Stomach (tissue), 19 donors: ENCODE data around the gene SMARCA4. TPM values are rescaled to one million over a fixed set of nuclear protein-coding genes. Genes with fewer than 3 reads are reported as not detected.

Experiments
- DNase-seq, 2 donors: peaks; one replicate each; pipeline versions ENCODE4 v3.0.0 to v3.0.0-alpha.2; 2013 to 2019
- H3K27ac ChIP-seq, 5 donors: fragments of 200-600 bp in 4 of 5; sonication (generic) in 4 of 5; one replicate each; pipeline ENCODE4 v1.5.1; 2013 to 2019; ENCODE audit warnings: mild to moderate bottlenecking in 1 of 5, moderate library complexity in 1 of 5
- H3K27me3 ChIP-seq, 3 donors: fragments of 200-600 bp; sonication (generic); one replicate each; pipeline ENCODE4 v1.5.1; 2017 to 2019; ENCODE audit warnings: mixed run types in 1 of 3
- H3K36me3 ChIP-seq, 4 donors: fragments of 200-600 bp; sonication (generic); 1 replicate in 3 of 4; 2 replicates in 1 of 4; pipeline ENCODE4 v1.5.1; 2016 to 2019
- H3K4me1 ChIP-seq, 4 donors: fragments of 200-600 bp; sonication (generic); one replicate each; pipeline ENCODE4 v1.5.1; 2016 to 2019
- H3K4me3 ChIP-seq, 4 donors: fragments of 200-600 bp; sonication (generic) in 3 of 4; one replicate each; pipeline ENCODE4 v1.5.1; 2016 to 2019; ENCODE audit warnings: mild to moderate bottlenecking in 1 of 4
- H3K9me3 ChIP-seq, 4 donors: fragments of 200-600 bp; sonication (generic); one replicate each; pipeline ENCODE4 v1.5.1; 2016 to 2019
- CTCF ChIP-seq, 7 experiments: fragments of 450-650 bp in 4 of 7; fragments of 200-600 bp in 3 of 7; sonication (generic) in 3 of 7; IDR thresholded peaks; one replicate each; pipeline ENCODE4 v1.5.1; 2016 to 2019; ENCODE audit warnings: antibody characterized with exemption in 7 of 7, control low read depth in 2 of 7, mild to moderate bottlenecking in 1 of 7
- EP300 ChIP-seq: sonication (generic); formaldehyde crosslinking; IDR thresholded peaks from one replicate; pipeline ENCODE4 v1.6.1; 2017; ENCODE audit warnings: antibody characterized with exemption
- POLR2A ChIP-seq, 4 donors: fragments of 450-650 bp; IDR thresholded peaks; one replicate each; pipeline ENCODE4 v1.6.1; 2016; ENCODE audit warnings: antibody characterized with exemption in 4 of 4, control low read depth in 2 of 4, mild to moderate bottlenecking in 1 of 4, moderate library complexity in 1 of 4
- POLR2AphosphoS5 ChIP-seq, 3 donors: sonication (generic); formaldehyde crosslinking; IDR thresholded peaks; one replicate each; pipeline ENCODE4 v1.6.1; 2016; ENCODE audit warnings: antibody characterized with exemption in 3 of 3
- WGBS, 5 donors: extraction: QIAGEN DNeasy Blood & Tissue Kit in 3 of 5; methylation state at CpG; one replicate each; pipeline versions ENCODE4 v1.1.5 to v1.1.7; 2013 to 2018; 5-methylcytosine and 5-hydroxymethylcytosine counted together
- intact Hi-C: fragments of 100-400 bp; cut with DNase I; formaldehyde crosslinking; loops from one replicate; pipeline ENCODE4 v1.15.1; 2023; ENCODE audit warnings: low total_unique reads
- long read RNA-seq, 10 donors: transcript quantifications; one replicate each; lab custom pipeline, GENCODE V29; 2026
- polyA plus RNA-seq, 3 donors: library from polyadenylated mRNA; stranded (reverse); fragments of 200-250 nt; gene quantifications; one replicate each; pipeline ENCODE4 v1.2.3, GENCODE V29; 2013
- total RNA-seq, 5 donors: library from RNA; depleted of rRNA; stranded (reverse); fragments of >200 nt; gene quantifications; one replicate each; pipeline versions ENCODE4 v1.1.0 to v1.2.3, GENCODE V29; 2014 to 2016
- donor health status: healthy with polysubstance abuse.
- donor health status: Bipolar disorder and iron deficiency.
- donor health status: healthy.

SMARCA4 gene
- 100 to 1,000 TPM in 1 of 5 donors, 10 to 100 TPM in 4; 28.6 to 158 (median 74.5) TPM for total RNA-seq
- 10 to 100 TPM; 41.5 to 77.2 (median 47.4) TPM for polyA plus RNA-seq
- long read RNA-seq, donor 1, result 0 reads
- long read RNA-seq, donor 2, partial matches to known transcripts, result 5 of 6 reads
- long read RNA-seq, donor 2, other reads (novel, unspliced or antisense), result 0 of 6 reads
- long read RNA-seq, donor 3, partial matches to known transcripts, result 0 of 1 reads
- long read RNA-seq, donor 3, other reads (novel, unspliced or antisense), result 0 of 1 reads
- long read RNA-seq, donor 4, result 0 reads
- long read RNA-seq, donor 5, partial matches to known transcripts, result 0 of 2 reads
- long read RNA-seq, donor 5, other reads (novel, unspliced or antisense), result 0 of 2 reads
- long read RNA-seq, donor 6, partial matches to known transcripts, result 0 of 7 reads
- long read RNA-seq, donor 6, other reads (novel, unspliced or antisense), result 0 of 7 reads
- long read RNA-seq, donor 7, partial matches to known transcripts, result 26 of 26 reads
- long read RNA-seq, donor 7, other reads (novel, unspliced or antisense), result 0 of 26 reads
- long read RNA-seq, donor 8, partial matches to known transcripts, result 0 of 1 reads
- long read RNA-seq, donor 8, other reads (novel, unspliced or antisense), result 0 of 1 reads
- long read RNA-seq, donor 9, partial matches to known transcripts, result 0 of 2 reads
- long read RNA-seq, donor 9, other reads (novel, unspliced or antisense), result 0 of 2 reads
- long read RNA-seq, donor 10, result 0 reads

- TF ChIP-seq CTCF (IDR thresholded peaks at IDR 0.05), result no peak
- no peak for TF ChIP-seq EP300
- TF ChIP-seq POLR2A (IDR thresholded peaks at IDR 0.05), result peak in 2 of 4 donors; percentile 72 to 91
- TF ChIP-seq POLR2AphosphoS5 (IDR thresholded peaks at IDR 0.05), result peak; percentile 95 to 98 (median 97)
- 0 to 1% (median 0%) methylated on average over 5 to 99 of the region's 100 CpGs for WGBS, 5 donors
- Histone ChIP-seq H3K36me3 (no peaks in the 10 kb centered on the region), H3K4me3 (peak within 1 kb of the TSS; percentile 81 to 91 (median 90)), H3K9me3 (no peaks in the 10 kb centered on the region), H3K27me3 (no peaks in the 10 kb centered on the region), H3K4me1 (peaks cover 15 to 47% (median 33%) of the 10 kb centered on the region in 4 donors), H3K27ac (peak within 1 kb of the TSS; percentile 90 to 98 (median 96))
- intact Hi-C loops, result no loop called here
- peak; percentile 99 to 100 for DNase-seq
These were observed at the start of gene SMARCA4 for GRCh38 chr19:10960314-10961072. SMARCA4 (plus strand) TSS chr19:10961030; CDS start chr19:10984152, 23,122 bp downstream.

- no peak overlapping the region for H3K4me3 ChIP-seq
- H3K9me3 ChIP-seq, result no peaks in the 10 kb centered on the region
- peak in 1 of 2 donors; percentile 2 for DNase-seq
- H3K36me3 ChIP-seq, result peaks cover 46 to 100% (median 94%) of the 10 kb centered on the region in 4 donors
- intact Hi-C loops, result no loop called here
- H3K27ac ChIP-seq, result no peak overlapping the region
- peaks cover 0 to 7% (median 0%) of the 10 kb centered on the region in 4 donors for H3K4me1 ChIP-seq
- WGBS, 5 donors, result 90 to 94% (median 92%) methylated on average over 25 to 31 of the region's 31 CpGs
- no peaks in the 10 kb centered on the region for H3K27me3 ChIP-seq
- TF ChIP-seq EP300 (no peak), CTCF (IDR thresholded peaks at IDR 0.05) (no peak), POLR2AphosphoS5 (IDR thresholded peaks at IDR 0.05) (no peak), POLR2A (IDR thresholded peaks at IDR 0.05) (no peak)
These were observed 49.1 kb upstream of the SMARCA4 start for GRCh38 chr19:10911579-10912363.

- Histone ChIP-seq H3K27me3 (no peaks in the 10 kb centered on the region), H3K36me3 (peaks cover 45 to 100% (median 98%) of the 10 kb centered on the region in 4 donors), H3K4me3 (no peak overlapping the region), H3K9me3 (no peaks in the 10 kb centered on the region), H3K27ac (no peak overlapping the region), H3K4me1 (peaks cover 0 to 7% (median 0%) of the 10 kb centered on the region in 4 donors)
- peak in 1 of 2 donors; percentile 1 for DNase-seq
- no peak for TF ChIP-seq POLR2AphosphoS5 (IDR thresholded peaks at IDR 0.05)
- TF ChIP-seq POLR2A (IDR thresholded peaks at IDR 0.05), result no peak
- TF ChIP-seq CTCF (IDR thresholded peaks at IDR 0.05), result no peak
- TF ChIP-seq EP300, result no peak
- intact Hi-C loops, result no loop called here
- 90 to 98% (median 95%) methylated on average over 12 to 18 of the region's 18 CpGs for WGBS, 5 donors
These were observed 48.2 kb upstream of the SMARCA4 start for GRCh38 chr19:10912619-10913018.
